ENCODE results near the gene SLC12A3.
A peak's percentile ranks its signal among the peaks of the same experiment; 100 is the strongest.

Gene SLC12A3

GRCh38 chr16:56948234-56948633 is 83.2 kb downstream of the SLC12A3 start:
- intact Hi-C loops (cut with micrococcal nuclease) = no loop called here

GRCh38 chr16:56950051-56950450 is 85.0 kb downstream of the SLC12A3 start:
- Mint-ChIP-seq H3K27ac (peak overlapping the region; percentile 69), H3K9me3 (no peaks in the 10 kb centered on the region), H3K36me3 (ENCODE audit: low read depth) (peaks cover 18% of the 10 kb centered on the region), H3K27me3 (no peaks in the 10 kb centered on the region), H3K4me3 (no peak overlapping the region), H3K4me1 (ENCODE audit: low read depth) (peaks cover 65% of the 10 kb centered on the region)
- intact Hi-C loops (cut with micrococcal nuclease) = no loop called here

More at GRCh38 chr16:56948234-56948633, 83.2 kb downstream of the SLC12A3 start:
- Mint-ChIP-seq H3K36me3 (ENCODE audit: low read depth) (peaks cover 36% of the 10 kb centered on the region), H3K27me3 (no peaks in the 10 kb centered on the region), H3K4me1 (ENCODE audit: low read depth) (peaks cover 69% of the 10 kb centered on the region), H3K9me3 (no peaks in the 10 kb centered on the region), H3K4me3 (no peak overlapping the region), H3K27ac (peak overlapping the region; percentile 26)

- Mint-ChIP-seq H3K4me1 (ENCODE audit: low read depth) (peaks cover 61% of the 10 kb centered on the region), H3K9me3 (no peaks in the 10 kb centered on the region), H3K4me3 (no peak overlapping the region), H3K27me3 (no peaks in the 10 kb centered on the region), H3K27ac (peak overlapping the region; percentile 69), H3K36me3 (ENCODE audit: low read depth) (peaks cover 14% of the 10 kb centered on the region)
- intact Hi-C loops (cut with micrococcal nuclease) = no loop called here
Observed at GRCh38 chr16:56950455-56950854, 85.4 kb downstream of the SLC12A3 start.

- Mint-ChIP-seq H3K4me3 (peak overlapping the region; percentile 18), H3K27ac (peak overlapping the region; percentile 69)
Observed at GRCh38 chr16:56950881-56951771, 86.1 kb downstream of the SLC12A3 start.

GRCh38 chr16:56953006-56953405 is 88.0 kb downstream of the SLC12A3 start:
- intact Hi-C loops (cut with micrococcal nuclease) = no loop called here
- Mint-ChIP-seq H3K36me3 (ENCODE audit: low read depth) (peaks cover 7% of the 10 kb centered on the region), H3K4me3 (no peak overlapping the region), H3K27me3 (no peaks in the 10 kb centered on the region), H3K4me1 (ENCODE audit: low read depth) (peaks cover 46% of the 10 kb centered on the region), H3K9me3 (no peaks in the 10 kb centered on the region), H3K27ac (peak overlapping the region; percentile 21)

More at GRCh38 chr16:56950881-56951771, 86.1 kb downstream of the SLC12A3 start:
- H3K27me3 Mint-ChIP-seq = no peaks in the 10 kb centered on the region
- H3K36me3 Mint-ChIP-seq (ENCODE audit: low read depth) = peaks cover 9% of the 10 kb centered on the region
- peaks cover 61% of the 10 kb centered on the region for H3K4me1 Mint-ChIP-seq (ENCODE audit: low read depth)
- no peaks in the 10 kb centered on the region for H3K9me3 Mint-ChIP-seq
- intact Hi-C loops (cut with micrococcal nuclease) = no loop called here

- intact Hi-C loops (cut with micrococcal nuclease) = no loop called here
- H3K27ac Mint-ChIP-seq = no peak overlapping the region
- H3K27me3 Mint-ChIP-seq = peaks cover 2% of the 10 kb centered on the region
- H3K4me1 Mint-ChIP-seq (ENCODE audit: low read depth) = peaks cover 42% of the 10 kb centered on the region
- no peaks in the 10 kb centered on the region for H3K9me3 Mint-ChIP-seq
- H3K4me3 Mint-ChIP-seq = no peak overlapping the region
- no peaks in the 10 kb centered on the region for H3K36me3 Mint-ChIP-seq (ENCODE audit: low read depth)
Observed at GRCh38 chr16:56956076-56956475, 91.1 kb downstream of the SLC12A3 start.

- Mint-ChIP-seq H3K4me1 (ENCODE audit: low read depth) (peaks cover 42% of the 10 kb centered on the region), H3K9me3 (no peaks in the 10 kb centered on the region), H3K36me3 (ENCODE audit: low read depth) (no peaks in the 10 kb centered on the region), H3K27me3 (peaks cover 2% of the 10 kb centered on the region), H3K4me3 (no peak overlapping the region), H3K27ac (no peak overlapping the region)
- intact Hi-C loops (cut with micrococcal nuclease) = no loop called here
Observed at GRCh38 chr16:56956756-56957155, 91.7 kb downstream of the SLC12A3 start.

- Mint-ChIP-seq H3K27me3 (peaks cover 4% of the 10 kb centered on the region), H3K4me1 (ENCODE audit: low read depth) (peaks cover 50% of the 10 kb centered on the region), H3K9me3 (no peaks in the 10 kb centered on the region), H3K27ac (no peak overlapping the region), H3K36me3 (ENCODE audit: low read depth) (no peaks in the 10 kb centered on the region), H3K4me3 (no peak overlapping the region)
- intact Hi-C loops (cut with micrococcal nuclease) = loop anchor here (10.0 kb wide), 1 partner anchor 204 kb away; no protein-coding TSS in a partner anchor
Observed at GRCh38 chr16:56960681-56961281, 95.8 kb downstream of the SLC12A3 start.

GRCh38 chr16:56961386-56961785 is 96.4 kb downstream of the SLC12A3 start:
- H3K9me3 Mint-ChIP-seq = no peaks in the 10 kb centered on the region
- H3K36me3 Mint-ChIP-seq (ENCODE audit: low read depth) = no peaks in the 10 kb centered on the region
- H3K4me1 Mint-ChIP-seq (ENCODE audit: low read depth) = peaks cover 56% of the 10 kb centered on the region
- no peak overlapping the region for H3K27ac Mint-ChIP-seq
- H3K27me3 Mint-ChIP-seq = peaks cover 4% of the 10 kb centered on the region
- intact Hi-C loops (cut with micrococcal nuclease) = loop anchor here (10.0 kb wide), 1 partner anchor 203 kb away; no protein-coding TSS in a partner anchor
- no peak overlapping the region for H3K4me3 Mint-ChIP-seq

- H3K27ac Mint-ChIP-seq = no peak within 1 kb of the TSS
- H3K9me3 Mint-ChIP-seq = no peaks in the 10 kb centered on the region
- H3K36me3 Mint-ChIP-seq (ENCODE audit: low read depth) = no peaks in the 10 kb centered on the region
- peaks cover 59% of the 10 kb centered on the region for H3K4me1 Mint-ChIP-seq (ENCODE audit: low read depth)
- peaks cover 4% of the 10 kb centered on the region for H3K27me3 Mint-ChIP-seq
- H3K4me3 Mint-ChIP-seq = no peak within 1 kb of the TSS
- intact Hi-C loops (cut with micrococcal nuclease) = loop anchor here (10.0 kb wide), 1 partner anchor 203 kb away; no protein-coding TSS in a partner anchor
Observed at GRCh38 chr16:56961851-56962281, 96.9 kb downstream of the SLC12A3 start, which contains the start of gene CETP. Gene CETP (plus strand): TSS chr16:56961950. CDS start chr16:56961980, 30 bp downstream.

GRCh38 chr16:56964243-56965148 is 99.5 kb downstream of the SLC12A3 start:
- intact Hi-C loops (cut with micrococcal nuclease) = loop anchor here (1.0 to 10.0 kb wide), 2 partner anchors 81 to 200 kb away; no protein-coding TSS in a partner anchor
- H3K27ac Mint-ChIP-seq = peak overlapping the region; percentile 76

More at GRCh38 chr16:56964243-56965148, 99.5 kb downstream of the SLC12A3 start:
- Mint-ChIP-seq H3K9me3 (no peaks in the 10 kb centered on the region), H3K4me1 (ENCODE audit: low read depth) (peaks cover 72% of the 10 kb centered on the region), H3K27me3 (peaks cover 2% of the 10 kb centered on the region), H3K4me3 (no peak overlapping the region), H3K36me3 (ENCODE audit: low read depth) (no peaks in the 10 kb centered on the region)
